Stimulated activated CD8-positive, alpha-beta memory T cell treated with anti-CD3 and anti-CD28 coated beads, Interleukin-7, amount 100 ng/mL, for 4 hours (primary cell): ENCODE data around the gene TM7SF3.
"Not testable (repeated sequence)": the region's sequence is repeated elsewhere in the genome, so short reads cannot be mapped to it uniquely, and the experiment has no call there.

ENCODE experiments used
- DNase-seq, 2 donors: peaks; one replicate each; pipeline ENCODE4 v3.0.0-alpha.2; 2020; ENCODE audit warnings: low read depth in 2 of 2

Gene TM7SF3, protein sequence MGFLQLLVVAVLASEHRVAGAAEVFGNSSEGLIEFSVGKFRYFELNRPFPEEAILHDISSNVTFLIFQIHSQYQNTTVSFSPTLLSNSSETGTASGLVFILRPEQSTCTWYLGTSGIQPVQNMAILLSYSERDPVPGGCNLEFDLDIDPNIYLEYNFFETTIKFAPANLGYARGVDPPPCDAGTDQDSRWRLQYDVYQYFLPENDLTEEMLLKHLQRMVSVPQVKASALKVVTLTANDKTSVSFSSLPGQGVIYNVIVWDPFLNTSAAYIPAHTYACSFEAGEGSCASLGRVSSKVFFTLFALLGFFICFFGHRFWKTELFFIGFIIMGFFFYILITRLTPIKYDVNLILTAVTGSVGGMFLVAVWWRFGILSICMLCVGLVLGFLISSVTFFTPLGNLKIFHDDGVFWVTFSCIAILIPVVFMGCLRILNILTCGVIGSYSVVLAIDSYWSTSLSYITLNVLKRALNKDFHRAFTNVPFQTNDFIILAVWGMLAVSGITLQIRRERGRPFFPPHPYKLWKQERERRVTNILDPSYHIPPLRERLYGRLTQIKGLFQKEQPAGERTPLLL

DNA sequence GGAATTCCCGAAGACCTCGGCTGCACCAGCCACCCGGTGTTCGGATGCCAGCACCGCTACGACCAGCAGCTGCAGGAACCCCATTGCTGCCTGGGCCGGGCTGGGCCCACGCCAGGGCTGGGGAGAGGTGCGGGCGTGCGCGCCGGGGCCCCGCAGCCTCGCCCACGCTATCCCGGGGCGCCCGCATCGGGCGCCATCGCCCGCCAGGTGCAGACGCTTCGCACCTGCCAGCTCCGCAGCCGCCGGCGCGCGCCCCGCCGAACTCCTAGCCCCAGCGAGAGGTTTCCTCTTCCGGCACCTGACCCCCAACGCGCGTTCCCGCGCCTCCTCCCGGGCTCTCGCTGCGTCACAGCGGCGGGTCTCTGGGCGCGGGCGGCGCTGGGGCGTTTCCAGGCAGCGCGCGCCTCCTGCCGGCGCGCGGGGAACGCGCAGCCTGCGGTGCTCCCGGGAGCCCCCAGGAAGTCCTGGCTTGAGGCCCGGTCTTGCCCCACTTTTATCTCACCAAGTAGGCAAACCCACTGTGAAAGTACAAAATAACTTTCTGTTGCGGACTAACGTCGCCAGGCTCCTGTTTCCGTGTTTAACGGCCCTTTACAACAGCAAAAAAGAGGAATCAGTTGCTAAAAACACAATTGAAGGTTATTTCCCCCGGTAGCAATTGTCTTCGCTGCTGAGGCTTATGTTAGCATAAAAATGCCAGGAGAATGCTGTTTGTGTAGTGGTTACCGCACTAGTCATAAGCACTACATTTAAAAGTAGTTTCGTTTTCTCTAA lies at the start of gene TM7SF3:
Gene TM7SF3, minus strand, starts transcription at position 300 of the 774 bp plus-strand sequence. Its CDS starts 216 bp downstream, at position 84.
- peak; percentile 88 to 94 for DNase-seq

DNA sequence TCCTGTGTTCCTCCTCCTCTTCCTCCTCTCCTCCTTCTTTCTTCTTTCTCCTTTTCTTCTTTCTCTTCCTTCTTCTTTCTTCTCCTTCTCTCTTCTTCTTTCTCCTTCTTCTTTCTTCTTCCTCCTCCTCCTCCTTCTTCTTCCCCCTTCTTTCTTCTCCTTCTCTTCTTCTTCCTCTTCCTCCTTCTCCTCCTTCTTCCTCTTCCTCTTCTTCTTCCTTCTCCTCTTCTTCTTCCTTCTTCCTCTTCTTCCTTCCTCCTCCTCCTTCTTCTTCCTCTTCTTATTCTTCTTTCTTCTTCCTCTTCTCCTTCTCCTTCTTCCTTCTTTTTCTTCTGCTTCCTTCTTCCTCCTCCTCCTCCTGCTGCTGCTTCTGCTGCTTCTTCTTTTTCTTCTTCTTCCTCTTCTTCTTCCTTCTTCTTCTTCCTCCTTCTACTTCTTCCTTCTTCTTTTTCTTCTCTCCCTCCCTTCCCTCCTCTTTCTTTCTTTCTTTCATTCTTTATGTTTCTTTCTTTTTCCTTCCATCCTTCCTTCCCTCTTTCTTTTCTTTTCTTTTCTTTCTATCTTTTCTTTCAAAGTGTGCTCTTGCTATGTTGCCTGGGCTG lies 49.2 kb upstream of the TM7SF3 start:
- DNase-seq = no peak

DNA sequence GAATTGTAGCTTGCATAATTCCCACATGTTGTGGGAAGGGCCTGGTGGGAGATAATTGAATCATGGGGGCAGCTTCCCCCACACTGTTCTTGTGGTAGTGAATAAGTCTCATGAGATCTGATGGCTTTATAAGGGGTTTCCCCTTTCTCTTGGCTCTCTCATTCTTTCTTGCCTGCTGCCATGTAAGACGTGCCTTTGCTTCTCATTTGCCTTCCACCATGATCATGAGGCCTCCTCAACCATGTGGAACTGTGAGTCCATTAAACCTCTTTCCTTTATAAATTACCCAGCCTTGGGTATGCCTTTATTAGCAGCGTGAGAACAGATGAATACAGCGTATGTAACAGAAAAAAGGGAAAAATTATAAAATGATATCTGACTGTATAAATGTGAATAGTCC lies 47.1 kb upstream of the TM7SF3 start:
- DNase-seq = no peak

GRCh38 chr12:27060740-27061139 lies 46.6 kb upstream of the TM7SF3 start:
- no peak for DNase-seq

GRCh38 chr12:27057543-27057942 lies 43.4 kb upstream of the TM7SF3 start:
- DNase-seq = no peak

DNA sequence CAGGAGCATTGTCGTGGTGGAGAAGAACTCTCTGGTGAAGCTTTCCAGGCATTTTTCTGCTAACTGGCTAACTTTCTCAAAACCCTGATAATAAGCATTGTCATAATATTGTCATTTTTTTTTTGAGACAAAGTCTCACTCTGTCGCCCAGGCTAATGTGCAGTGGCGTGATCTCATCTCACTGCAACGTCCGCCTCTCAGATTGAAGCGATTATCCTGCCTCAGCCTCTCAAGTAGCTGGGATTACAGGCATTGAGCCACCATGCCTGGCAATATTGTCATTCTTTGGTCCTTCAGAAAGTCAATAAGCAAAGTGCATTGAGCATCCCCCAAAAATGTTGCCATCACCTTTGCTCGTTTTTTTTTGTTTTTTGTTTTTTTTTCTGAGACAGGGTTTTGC lies 41.8 kb upstream of the TM7SF3 start:
- DNase-seq = no peak

DNA sequence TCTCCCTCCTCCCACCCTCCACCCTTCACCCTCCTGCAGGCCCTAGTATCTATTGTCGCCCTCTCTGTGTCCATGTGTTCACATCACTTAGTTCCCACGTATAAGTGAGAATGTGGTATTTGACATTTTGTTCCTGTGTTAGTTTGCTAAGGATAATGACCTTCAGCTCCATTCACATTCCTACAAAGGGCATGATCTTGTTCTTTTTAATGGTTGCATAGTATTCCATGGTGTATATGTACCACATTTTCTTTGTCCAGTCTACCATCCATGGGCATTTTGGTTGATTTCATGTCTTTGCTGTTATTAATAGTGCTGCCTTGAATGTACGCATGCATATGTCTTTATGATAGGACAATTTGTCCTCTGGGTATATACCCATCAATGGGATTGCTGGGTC lies 38.6 kb upstream of the TM7SF3 start:
- DNase-seq = no peak

DNA sequence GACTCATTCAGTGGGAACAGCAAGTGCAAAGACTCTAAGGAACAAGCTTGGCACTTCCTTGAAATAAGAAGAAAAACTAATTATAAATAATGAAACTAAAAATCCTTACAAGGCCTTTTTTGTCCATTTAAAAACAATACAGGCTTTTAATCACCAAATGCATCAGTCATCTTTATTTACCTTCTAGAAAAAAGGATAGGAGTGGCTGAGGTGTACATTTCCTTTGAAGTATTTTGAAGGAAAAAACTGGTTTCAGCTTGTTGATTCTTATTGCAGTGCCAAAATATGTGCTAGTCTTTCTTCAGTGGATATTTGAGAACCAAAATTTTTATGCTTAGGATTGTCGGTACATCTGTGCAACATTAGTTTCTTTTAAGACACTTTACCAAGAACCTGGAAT lies 38.0 kb upstream of the TM7SF3 start:
- no peak for DNase-seq

DNA sequence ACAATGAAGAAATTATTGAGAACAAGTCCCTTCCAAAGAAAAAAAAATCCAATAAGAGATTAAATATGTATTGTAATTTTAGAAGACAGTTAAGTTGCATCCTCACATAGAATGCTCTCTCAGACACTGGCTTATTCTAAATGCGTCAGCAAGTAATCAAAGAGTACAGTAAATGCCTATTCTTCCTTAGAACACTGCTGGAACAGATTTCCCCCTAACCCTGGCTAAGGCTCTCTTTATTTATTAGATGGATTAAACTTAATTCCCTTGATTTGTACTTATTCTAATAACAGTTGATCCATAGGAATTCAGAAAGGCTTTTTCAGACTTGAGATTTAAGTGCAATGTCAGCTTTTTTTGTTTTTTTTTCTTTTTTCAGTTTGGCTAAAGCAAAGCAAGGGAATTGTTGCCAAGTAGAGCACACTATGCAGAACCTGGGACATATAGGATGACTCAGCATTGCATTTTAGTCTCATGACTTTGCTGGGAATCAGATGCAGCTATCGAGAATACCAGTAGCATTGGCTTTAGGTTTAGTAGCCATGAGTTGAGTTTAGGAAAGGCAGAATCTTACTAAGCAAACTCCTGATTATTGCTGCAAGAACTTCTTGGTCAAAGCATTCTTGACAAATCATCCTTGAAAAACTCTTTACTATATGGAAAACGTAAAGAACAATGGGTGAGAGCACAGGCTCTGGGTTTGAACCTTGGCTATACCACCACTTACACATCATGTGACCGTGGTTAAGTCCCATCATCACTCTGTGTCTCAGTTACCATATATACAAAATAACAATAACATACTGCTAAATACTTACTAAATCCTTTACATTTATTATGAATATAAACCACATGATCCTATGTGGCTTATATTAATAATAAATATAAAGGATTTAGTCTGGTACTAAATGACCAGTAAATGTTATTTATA lies 34.9 kb upstream of the TM7SF3 start:
- no peak for DNase-seq

DNA sequence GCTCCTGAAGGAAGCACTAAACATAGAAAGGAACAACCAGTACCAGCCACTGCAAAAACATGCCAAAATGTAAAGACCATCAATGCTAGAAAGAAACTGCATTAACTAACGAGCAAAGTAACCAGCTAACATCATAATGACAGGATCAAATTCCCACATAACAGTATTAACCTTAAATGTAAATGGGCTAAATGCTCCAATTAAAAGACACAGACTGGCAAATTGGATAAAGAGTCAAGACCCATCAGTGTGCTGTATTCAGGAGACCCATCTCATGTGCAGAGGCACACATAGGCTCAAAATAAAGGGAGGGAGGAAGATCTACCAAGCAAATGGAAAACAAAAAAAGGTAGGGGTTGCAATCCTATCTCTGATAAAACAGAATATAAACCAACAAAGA lies 27.8 kb upstream of the TM7SF3 start:
- DNase-seq = not testable (repeated sequence)

- DNase-seq = not testable (repeated sequence)
Observed at GRCh38 chr12:27040637-27041036, 26.5 kb upstream of the TM7SF3 start.

DNA sequence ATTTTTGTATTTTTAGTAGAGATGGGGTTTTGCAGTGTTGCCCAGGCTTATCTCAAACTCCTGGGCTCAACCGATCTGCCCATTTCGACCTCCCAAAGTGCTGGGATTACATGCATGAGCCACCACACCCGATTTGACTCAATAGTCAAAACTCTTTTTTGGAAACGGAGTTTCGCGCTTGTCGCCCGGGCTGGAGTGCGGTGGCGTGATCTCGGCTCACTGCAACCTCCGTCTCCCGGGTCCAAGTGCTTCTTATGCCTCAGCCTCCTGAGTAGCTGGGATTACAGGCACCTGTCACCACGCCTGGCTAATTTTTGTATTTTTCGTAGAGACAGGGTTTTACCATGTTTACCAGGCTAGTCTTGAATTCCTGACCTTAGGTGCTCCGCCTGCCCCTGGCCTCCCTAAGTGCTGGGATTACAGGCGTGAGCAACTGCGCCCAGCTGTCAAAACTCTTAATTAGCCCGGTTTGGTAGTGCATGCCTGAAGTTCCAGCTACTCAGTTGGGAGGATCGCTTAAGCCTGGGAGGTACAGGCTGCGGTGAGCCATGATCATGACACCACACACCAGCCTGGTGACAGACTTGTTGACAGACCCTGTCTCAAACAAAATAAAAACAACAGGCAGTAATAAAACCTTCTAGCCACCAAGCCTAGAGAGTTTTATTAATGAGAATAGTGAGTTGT lies 20.6 kb upstream of the TM7SF3 start:
- no peak for DNase-seq

GRCh38 chr12:27032679-27033078 lies 18.5 kb upstream of the TM7SF3 start:
- no peak for DNase-seq

GRCh38 chr12:27031531-27031930 lies 17.3 kb upstream of the TM7SF3 start:
- no peak for DNase-seq

- DNase-seq = no peak
Observed at GRCh38 chr12:27026257-27026656, 12.1 kb upstream of the TM7SF3 start.

- no peak for DNase-seq
Observed at GRCh38 chr12:27025116-27025515, 10.9 kb upstream of the TM7SF3 start.

DNA sequence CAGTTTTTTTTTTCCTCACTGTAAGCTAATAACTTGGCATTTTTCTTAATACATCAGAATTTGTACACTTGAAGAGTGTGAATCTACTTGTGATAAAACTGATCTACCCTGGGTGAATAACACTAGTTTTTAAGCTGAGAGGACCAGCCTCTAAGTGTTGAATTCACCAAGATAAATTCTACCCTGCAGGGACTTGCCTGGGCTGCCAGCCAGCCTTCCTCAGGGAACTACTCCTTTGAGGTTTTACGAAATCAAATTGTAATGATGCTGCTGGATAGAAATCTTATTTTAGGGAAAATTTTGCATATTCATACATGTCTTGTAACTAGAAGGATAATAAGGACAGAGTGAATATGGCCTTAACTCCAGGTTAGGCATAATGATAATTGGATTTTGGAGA lies 10.1 kb upstream of the TM7SF3 start:
- no peak for DNase-seq

DNA sequence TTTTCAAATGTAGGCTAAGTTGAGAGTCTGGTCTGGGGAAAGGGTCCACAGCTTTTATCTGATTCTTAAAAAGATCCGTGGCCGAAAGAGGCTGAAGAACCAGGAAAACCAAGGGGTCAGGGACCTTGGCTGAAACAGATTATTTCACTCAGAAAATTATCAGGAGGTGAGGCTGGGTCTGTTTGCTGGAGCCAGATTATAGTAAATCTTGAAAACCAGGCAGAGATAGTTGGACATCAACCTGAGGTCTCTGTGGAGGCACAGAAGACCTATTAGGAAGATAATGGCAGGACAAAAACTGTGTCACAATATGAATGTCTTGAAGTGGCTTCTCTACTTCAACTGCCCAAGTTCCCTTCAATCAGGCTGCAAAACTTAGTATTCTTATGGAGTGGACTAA lies 6.6 kb upstream of the TM7SF3 start:
- no peak for DNase-seq

- DNase-seq = no peak
Observed at GRCh38 chr12:27018037-27018436, 3.9 kb upstream of the TM7SF3 start.

DNA sequence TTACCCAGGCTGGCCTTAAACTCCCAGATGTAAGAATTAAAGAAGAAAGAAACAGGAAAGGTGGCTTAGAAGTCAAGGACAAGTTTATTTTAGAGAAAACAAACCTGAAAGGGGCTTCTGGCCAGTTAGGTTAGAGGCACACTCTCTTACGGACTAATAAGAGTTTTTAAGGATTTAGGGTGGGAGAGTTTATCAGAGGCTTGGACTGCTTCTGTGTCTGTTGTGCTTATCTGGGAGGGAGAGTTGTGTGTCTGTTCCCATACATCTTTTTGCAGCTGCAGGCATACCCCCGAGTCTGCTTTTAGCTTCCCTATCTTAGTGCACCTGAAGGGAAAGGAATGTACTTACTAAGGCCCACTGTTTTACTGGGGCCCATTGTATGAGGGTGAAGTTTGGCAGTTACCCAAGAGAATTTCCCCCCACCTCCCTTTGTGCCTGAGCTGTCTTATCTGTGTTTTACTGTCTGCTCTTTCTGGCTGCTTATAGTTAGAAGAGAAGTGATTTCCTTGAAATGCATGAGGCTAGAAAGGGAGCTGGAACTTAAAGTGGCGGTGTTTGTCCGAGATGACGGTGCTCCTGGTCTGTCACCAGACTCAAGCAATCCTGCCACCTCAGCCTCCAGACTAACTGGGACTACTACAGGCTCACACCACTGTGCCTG lies 3.1 kb upstream of the TM7SF3 start:
- not testable (repeated sequence) for DNase-seq
